Smooth muscle cell (in vitro differentiated cells): ENCODE results near the gene SFTA2. TPM values are rescaled to one million over a fixed set of nuclear protein-coding genes. Genes with fewer than 3 reads are reported as not detected.
"Not testable (repeated sequence)": the region's sequence is repeated elsewhere in the genome, so short reads cannot be mapped to it uniquely, and the experiment has no call there.

Experiments used
- DNase-seq: peaks from one replicate; lab custom pipeline; 2025; ENCODE audit not compliant: unreplicated experiment; lab: John Stamatoyannopoulos, UW
- H2AFZ ChIP-seq: fragments of 200-600 bp; sonication (generic); 2 replicates; pipeline ENCODE4 v1.6.0; 2016; ENCODE audit warnings: antibody characterized with exemption, low read depth, mild to moderate bottlenecking
- H3F3A ChIP-seq: fragments of 200-600 bp; sonication (generic); 2 replicates; pipeline ENCODE4 v1.6.0; 2017; ENCODE audit warnings: antibody characterized with exemption, low read depth
- H3K27ac ChIP-seq: fragments of 200-600 bp; sonication (generic); 2 replicates; pipeline ENCODE4 v1.5.1; 2016; ENCODE audit warnings: low read depth, mild to moderate bottlenecking
- H3K27me3 ChIP-seq: fragments of 200-600 bp; sonication (generic); 2 replicates; pipeline ENCODE4 v1.6.1; 2016; ENCODE audit warnings: low read depth, mild to moderate bottlenecking
- H3K36me3 ChIP-seq: fragments of 200-600 bp; sonication (generic); 2 replicates; pipeline ENCODE4 v1.5.1; 2016; ENCODE audit warnings: low read depth
- H3K4me1 ChIP-seq: fragments of 200-600 bp; sonication (generic); 2 replicates; pipeline ENCODE4 v1.5.1; 2016; ENCODE audit warnings: low read depth
- H3K4me2 ChIP-seq: fragments of 200-600 bp; sonication (generic); 2 replicates; pipeline ENCODE4 v1.6.0; 2016; ENCODE audit warnings: mild to moderate bottlenecking
- H3K4me3 ChIP-seq: fragments of 200-600 bp; sonication (generic); 2 replicates; pipeline ENCODE4 v1.5.1; 2016; ENCODE audit warnings: mild to moderate bottlenecking
- H3K79me2 ChIP-seq: fragments of 200-600 bp; sonication (generic); 2 replicates; pipeline ENCODE4 v1.6.0; 2016; ENCODE audit warnings: low read depth, mild to moderate bottlenecking
- H3K9ac ChIP-seq: fragments of 200-600 bp; sonication (generic); 2 replicates; pipeline ENCODE4 v1.6.0; 2016; ENCODE audit warnings: low read depth
- H3K9me3 ChIP-seq: fragments of 200-600 bp; sonication (generic); replicated peaks from 2 replicates; pipeline ENCODE4 v1.5.1; 2016; ENCODE audit warnings: low read depth
- H4K20me1 ChIP-seq: fragments of 200-600 bp; sonication (generic); 2 replicates; pipeline ENCODE4 v1.6.0; 2016; ENCODE audit warnings: low read depth
- WGBS: methylation state at CpG from one replicate; pipeline ENCODE4 v1.1.7; 2016; ENCODE audit warnings: low lambda C conversion rate; 5-methylcytosine and 5-hydroxymethylcytosine counted together
- polyA plus RNA-seq: library from polyadenylated mRNA; unstranded; fragments of >200 nt; fragmentation: Nextera tagmentation; extraction: Ambion mirVana; gene quantifications from 2 replicates; pipeline ENCODE4 v1.2.1, GENCODE V29; 2016
- total RNA-seq: library from RNA; depleted of rRNA; stranded (reverse); fragments of >200 nt; gene quantifications from 2 replicates; pipeline ENCODE4 v1.2.3, GENCODE V29; 2014
- TF ChIP-seq, protein P1 (sequence below): fragments of 200-600 bp; sonication (generic); IDR thresholded peaks from 2 replicates; pipeline ENCODE4 v1.5.1; 2017; ENCODE audit warnings: borderline replicate concordance, mild to moderate bottlenecking, antibody characterized with exemption; ENCODE audit not compliant: insufficient read depth, poor library complexity, severe bottlenecking

The SFTA2 gene
- total and polyA plus RNA-seq, 2 experiments from 2014 or later, result not detected

DNA sequence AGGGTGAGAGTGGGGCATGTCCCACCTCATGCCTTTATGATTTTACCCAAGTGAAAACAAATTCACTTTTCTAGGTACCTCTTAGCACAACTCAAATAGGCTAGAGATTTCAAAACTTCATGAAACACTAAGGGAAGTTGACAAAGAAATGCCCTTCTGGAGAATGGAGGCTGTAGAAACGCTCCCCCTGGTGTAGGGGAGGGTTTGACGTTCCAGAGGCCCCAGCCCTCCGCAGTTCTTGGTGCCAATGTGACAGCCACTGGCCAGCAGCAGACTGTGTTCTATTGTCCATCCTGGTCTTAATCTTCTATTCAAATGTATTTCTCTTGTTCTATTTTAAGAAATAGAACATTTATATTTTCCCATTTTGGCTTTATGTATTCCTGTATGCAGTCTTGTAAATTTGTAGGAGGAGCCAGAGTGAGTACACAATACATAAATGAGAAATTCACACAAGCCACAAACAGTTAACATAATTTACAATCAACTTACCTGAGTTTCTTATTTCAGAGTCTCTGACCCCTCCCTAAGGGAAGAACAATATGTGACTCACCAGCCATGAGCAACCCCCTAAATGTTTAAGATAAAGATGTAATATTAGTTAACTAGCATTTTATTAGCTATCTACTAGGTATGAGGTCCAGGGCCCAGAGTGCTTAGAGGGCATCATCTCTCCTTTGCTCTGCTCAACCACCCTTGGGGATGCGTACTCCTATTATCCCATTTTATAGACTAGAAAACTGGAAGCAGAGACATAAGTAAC lies 42.7 kb upstream of the SFTA2 start:
- Histone ChIP-seq H3K4me2 (no peak overlapping the region), H4K20me1 (no peaks in the 10 kb centered on the region), H3K4me3 (no peak overlapping the region), H3K9me3 (no peaks in the 10 kb centered on the region), H3K9ac (no peak overlapping the region), H3K27me3 (no peaks in the 10 kb centered on the region), H3K4me1 (no peaks in the 10 kb centered on the region), H3K79me2 (no peaks in the 10 kb centered on the region), H3K36me3 (no peaks in the 10 kb centered on the region), H2AFZ (no peak overlapping the region), H3K27ac (no peak overlapping the region), H3F3A (no peaks in the 10 kb centered on the region)
- no peak for DNase-seq
- TF ChIP-seq, protein P1, sequence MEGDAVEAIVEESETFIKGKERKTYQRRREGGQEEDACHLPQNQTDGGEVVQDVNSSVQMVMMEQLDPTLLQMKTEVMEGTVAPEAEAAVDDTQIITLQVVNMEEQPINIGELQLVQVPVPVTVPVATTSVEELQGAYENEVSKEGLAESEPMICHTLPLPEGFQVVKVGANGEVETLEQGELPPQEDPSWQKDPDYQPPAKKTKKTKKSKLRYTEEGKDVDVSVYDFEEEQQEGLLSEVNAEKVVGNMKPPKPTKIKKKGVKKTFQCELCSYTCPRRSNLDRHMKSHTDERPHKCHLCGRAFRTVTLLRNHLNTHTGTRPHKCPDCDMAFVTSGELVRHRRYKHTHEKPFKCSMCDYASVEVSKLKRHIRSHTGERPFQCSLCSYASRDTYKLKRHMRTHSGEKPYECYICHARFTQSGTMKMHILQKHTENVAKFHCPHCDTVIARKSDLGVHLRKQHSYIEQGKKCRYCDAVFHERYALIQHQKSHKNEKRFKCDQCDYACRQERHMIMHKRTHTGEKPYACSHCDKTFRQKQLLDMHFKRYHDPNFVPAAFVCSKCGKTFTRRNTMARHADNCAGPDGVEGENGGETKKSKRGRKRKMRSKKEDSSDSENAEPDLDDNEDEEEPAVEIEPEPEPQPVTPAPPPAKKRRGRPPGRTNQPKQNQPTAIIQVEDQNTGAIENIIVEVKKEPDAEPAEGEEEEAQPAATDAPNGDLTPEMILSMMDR, result no peak
- WGBS, result 49% methylated on average over 4 of the region's 4 CpGs

DNA sequence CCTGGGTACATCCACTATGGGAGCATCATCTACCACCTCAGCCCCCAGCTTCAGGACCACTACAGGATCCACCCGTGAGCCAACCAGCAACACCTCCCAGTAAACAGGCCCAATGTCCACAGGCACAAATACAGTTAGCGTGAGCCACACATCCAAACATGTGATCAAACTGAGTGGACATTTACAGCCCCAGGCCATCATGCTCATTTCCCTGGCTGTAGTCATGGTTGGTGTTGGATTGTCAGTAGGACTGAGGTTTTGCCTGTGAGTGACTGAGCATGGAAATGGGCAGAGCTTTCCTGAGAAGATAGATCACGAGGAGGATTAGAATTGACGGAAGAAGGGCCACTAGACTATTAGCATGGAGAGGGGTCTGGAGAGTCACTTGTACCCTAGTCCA lies 40.8 kb upstream of the SFTA2 start:
- no peak for DNase-seq
- Histone ChIP-seq H3K27ac (no peak overlapping the region), H3K4me1 (no peaks in the 10 kb centered on the region), H3K36me3 (no peaks in the 10 kb centered on the region), H2AFZ (no peak overlapping the region), H3K4me3 (no peak overlapping the region), H3K9ac (no peak overlapping the region), H3K4me2 (no peak overlapping the region), H3K9me3 (no peaks in the 10 kb centered on the region), H3K79me2 (no peaks in the 10 kb centered on the region), H3F3A (no peaks in the 10 kb centered on the region), H3K27me3 (no peaks in the 10 kb centered on the region), H4K20me1 (no peaks in the 10 kb centered on the region)
- TF ChIP-seq, protein P1, result no peak
- WGBS, result 88% methylated on average over 4 of the region's 4 CpGs

DNA sequence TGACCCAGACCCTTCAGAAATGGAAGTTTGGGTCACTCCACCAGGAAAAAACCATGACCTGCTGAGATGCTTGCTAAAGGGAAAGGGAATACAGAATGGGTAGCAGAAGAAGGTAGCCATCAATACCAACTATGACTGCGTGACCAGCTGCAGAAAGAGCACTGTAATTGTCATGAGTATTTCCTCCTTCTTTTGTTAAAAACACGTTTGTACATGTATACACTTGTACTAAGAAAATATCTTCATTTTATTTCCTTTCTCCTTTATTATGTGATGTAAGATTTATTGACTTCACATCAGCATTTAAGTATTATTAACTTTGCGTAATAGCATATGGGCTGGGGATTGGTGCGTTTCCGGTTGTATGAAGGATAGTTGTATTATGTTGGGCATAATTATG lies 39.0 kb upstream of the SFTA2 start:
- no peaks in the 10 kb centered on the region for H4K20me1 ChIP-seq
- no peak overlapping the region for H3K9ac ChIP-seq
- H3K9me3 ChIP-seq, result no peaks in the 10 kb centered on the region
- H3K4me3 ChIP-seq, result no peak overlapping the region
- H3K4me1 ChIP-seq, result no peaks in the 10 kb centered on the region
- DNase-seq, result no peak
- H3K27ac ChIP-seq, result no peak overlapping the region
- H3K27me3 ChIP-seq, result peaks cover 3% of the 10 kb centered on the region
- TF ChIP-seq, protein P1, result no peak
- no peaks in the 10 kb centered on the region for H3K79me2 ChIP-seq
- H3F3A ChIP-seq, result no peaks in the 10 kb centered on the region
- H3K36me3 ChIP-seq, result no peaks in the 10 kb centered on the region
- 88% methylated on average over 5 of the region's 5 CpGs for WGBS
- no peak overlapping the region for H3K4me2 ChIP-seq
- no peak overlapping the region for H2AFZ ChIP-seq

DNA sequence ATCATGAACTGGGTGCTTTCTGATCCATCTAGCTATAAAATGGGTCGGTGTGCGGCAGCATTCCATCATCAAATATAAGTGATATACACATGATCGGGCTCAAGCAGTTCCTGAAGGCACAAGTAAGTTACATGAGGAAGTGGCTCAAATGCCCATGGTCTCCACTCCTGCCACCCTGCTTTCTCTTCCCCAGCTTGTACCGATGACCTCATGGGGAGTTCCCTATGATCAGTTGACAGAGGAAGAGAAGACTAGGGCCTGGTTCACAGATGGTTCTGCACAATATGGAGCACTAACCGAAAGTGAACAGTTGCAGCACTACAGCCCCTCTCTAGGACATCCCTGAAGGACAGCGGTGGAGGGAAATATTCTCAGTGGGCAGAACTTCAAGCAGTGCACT lies 37.2 kb upstream of the SFTA2 start:
- H3K27me3 ChIP-seq, H3K36me3 ChIP-seq, H2AFZ ChIP-seq, H3K4me1 ChIP-seq, H3K9ac ChIP-seq, H3F3A ChIP-seq, H3K79me2 ChIP-seq, DNase-seq, H3K27ac ChIP-seq, H4K20me1 ChIP-seq, H3K4me3 ChIP-seq, H3K4me2 ChIP-seq, H3K9me3 ChIP-seq: not testable (repeated sequence)
- WGBS, result 92% methylated on average over 6 of the region's 6 CpGs
